CD4-positive, alpha-beta T cell treated with Interleukin-10 for 1 hour (primary cell): ENCODE results near the gene TGFB2.

Experiments
- DNase-seq: peaks from one replicate; pipeline ENCODE4 v3.0.0-alpha.2; 2020

Gene TGFB2

DNA sequence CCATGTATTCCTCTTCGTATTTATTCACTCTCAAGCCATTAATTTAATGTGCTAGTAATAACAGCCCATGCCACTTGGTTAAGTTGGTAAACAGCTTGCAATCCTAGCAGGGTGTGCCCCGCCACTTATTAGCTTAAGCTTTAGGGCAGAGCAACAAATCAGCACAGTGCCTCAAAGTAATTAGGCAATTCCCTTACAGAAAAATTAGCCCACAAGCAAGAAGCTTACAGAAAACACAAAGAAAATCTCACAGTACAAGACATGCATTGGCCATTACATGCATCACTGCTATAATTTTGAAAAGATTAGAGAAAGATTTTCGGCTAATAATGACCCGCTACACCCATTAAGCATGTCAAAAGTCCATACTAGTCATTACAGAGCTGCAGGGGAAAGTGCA lies 47.6 kb downstream of the TGFB2 start:
- DNase-seq, result no peak

DNA sequence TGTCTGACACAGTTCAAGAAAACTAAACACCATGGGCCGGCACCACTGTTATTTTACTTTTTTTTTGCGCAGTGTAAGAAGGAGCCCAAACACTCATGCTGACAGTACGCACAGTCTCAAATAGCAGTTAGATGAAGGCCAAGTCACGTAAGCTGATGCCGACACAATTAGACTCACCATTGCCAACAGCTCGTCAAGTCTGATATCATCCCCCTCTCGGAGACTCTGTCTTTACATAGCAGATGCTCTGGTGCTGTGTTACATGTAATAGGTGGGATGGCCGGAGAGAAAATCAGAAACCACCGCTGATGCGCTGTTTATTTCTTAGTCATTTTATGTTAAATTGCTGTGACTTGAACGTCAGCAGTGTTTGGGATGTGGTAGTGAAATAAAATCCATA lies 49.3 kb downstream of the TGFB2 start:
- DNase-seq, result no peak

DNA sequence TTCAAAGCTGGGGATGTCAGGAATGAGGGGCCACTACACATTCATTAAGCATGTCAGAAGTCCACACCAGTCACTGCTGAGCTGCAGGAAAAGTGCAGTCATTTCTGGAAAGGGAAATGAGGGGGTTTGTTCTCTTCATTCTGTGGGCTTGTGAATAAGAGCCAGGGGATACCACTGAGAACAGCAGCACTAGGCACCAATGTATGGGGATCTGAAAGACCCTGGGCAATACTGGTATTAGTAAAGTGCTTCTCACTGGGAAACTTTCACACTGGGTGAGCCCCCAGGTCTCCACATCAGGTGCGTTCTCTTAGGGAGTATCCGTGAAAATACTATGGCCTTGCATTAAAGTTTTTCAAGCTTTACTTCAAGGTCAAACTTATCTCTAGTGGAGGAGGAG lies 49.9 kb downstream of the TGFB2 start:
- DNase-seq, result no peak

DNA sequence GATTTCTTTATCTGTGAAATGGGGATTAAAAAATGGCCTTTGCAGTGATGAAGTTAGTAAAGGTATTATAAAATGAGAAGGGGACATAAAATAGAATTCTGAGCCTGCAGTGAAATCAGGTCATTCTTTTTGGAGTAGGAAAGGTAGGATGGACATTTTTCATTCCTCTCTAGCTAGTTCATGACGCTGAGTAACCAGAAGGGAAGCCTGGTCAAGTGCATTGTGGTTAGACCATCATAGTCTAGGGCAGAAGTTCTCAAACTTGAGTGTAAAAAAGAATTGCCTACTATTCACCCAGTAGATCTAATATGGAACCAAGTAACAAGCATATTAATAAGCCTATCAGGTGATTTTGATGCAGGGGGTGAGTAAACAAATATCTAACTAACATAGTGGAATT lies 50.8 kb downstream of the TGFB2 start:
- DNase-seq, result no peak

DNA sequence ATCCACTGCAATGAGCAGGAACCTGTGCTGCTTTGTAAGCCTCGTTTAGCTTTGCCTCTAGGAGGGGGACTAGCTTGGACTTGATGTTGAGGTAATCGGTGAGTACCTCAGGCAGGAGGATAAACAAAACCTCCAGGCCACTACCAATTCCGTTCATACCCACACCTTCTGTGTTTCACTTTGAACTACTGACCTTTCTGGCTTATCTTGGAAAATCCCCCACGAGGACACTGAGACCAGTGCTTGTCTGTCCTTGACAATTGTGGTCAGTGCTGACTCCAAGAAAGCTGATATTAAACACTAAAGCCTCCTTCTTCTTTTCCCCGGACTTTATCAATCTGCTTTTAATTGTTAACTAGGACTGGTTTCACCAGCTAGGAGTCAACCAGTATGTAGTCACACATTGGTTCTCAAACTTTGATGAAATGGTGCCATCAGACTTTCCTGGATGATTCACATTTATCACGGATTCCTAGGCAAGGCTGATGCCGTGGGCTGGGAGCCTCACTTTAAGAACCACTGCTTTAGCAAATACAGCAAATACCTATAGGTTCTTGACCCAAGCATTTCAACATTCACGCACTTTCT lies 52.7 kb downstream of the TGFB2 start:
- DNase-seq, result no peak

DNA sequence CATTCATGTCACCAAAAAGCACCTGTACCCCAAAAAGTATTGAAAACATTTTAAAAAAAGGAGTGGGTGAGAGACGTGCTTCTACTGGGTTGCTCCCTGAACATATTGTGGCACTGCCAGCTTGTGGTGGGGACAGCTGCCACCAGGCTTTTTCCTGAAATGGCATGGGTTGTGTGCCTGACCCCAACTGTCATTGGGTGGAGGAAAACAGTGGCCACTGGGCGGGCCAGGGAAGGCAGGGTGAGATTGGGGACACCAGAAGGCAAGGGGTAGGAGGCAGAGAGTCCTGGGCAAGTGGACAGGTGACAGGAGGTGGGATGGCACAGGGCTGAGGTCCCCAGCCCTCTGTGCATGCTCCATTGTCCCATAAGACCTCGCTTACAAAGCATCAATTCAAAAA lies 55.5 kb downstream of the TGFB2 start:
- DNase-seq, result no peak

DNA sequence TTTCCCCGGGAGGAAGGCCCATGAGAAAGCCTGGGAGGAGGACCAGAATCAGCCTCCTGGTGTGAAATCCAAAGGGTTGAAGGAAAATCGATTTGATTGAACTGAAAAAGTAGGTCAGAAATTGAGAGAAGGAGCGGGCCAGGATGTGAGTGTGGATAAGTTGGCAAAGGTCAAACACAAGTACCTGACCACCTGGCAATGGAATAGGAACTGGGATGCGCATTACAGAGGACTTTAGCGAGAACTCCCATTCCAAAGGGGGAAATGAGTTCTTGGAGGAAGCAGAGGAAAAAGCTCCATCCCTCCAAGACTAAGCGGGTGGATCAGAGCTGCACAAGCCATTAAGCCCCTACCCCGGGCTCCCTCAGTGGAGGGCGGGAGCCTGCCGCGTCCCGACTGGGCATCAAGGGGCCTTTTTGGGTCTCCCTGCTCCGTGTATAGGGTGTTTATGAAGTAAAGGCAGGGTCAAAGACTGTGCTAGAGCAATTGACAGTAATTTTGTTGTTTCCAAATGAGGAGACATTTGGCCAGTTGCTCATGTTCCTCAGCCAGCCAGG lies 56.4 kb downstream of the TGFB2 start:
- no peak for DNase-seq

DNA sequence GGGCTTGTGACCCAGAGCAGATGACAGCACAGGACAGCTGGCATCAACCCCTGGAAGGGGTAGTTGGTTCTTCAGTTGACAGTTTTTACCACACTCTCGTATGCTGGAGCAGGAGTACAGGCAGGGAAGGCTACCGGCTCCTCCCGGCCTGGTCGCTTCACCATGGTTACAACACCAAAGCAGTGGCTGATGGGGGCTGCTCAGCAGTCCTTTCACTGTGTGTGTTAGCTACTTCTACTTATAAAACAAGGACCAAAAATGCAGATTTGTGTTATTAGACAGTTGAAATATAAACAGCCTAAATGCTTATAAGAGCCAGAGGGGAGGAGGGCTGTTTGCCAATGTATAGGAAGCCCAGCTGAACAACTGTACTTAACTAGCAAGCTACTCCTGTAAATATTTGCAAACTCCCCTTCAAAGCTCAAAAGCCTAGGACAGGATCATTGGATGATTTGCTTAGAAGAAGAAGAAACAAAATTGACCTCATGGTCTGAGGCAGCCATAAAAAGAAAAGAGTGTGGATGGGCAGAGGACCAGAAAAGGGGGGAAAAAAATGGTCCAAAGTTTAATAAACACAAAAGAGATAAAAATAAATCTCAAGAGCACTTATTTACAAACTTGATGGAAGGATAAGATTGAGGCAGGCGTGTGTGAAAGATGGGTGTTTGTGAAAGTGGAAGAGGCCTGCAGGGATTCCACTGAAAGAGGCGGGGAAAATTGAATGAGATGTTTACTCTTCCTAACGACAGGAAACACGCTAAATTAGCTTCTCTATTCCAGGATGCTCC lies 57.1 kb downstream of the TGFB2 start:
- no peak for DNase-seq

DNA sequence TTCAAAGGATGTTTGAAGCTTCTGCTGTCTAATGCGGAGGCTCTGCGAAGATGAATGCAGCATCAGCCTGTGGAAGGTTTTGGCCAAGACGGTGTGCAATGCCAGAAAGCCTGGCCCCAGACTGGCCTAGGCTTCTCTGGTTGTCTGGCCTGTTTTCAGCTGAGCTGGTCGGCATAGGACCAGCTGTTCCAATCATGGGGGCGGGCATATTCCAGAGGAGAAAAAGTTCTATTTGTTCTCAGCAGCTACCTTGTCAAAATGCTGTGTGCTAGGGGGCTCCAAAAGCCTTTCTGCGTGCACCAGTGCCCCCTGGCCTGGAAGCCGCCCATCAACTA lies 57.6 kb downstream of the TGFB2 start:
- no peak for DNase-seq

DNA sequence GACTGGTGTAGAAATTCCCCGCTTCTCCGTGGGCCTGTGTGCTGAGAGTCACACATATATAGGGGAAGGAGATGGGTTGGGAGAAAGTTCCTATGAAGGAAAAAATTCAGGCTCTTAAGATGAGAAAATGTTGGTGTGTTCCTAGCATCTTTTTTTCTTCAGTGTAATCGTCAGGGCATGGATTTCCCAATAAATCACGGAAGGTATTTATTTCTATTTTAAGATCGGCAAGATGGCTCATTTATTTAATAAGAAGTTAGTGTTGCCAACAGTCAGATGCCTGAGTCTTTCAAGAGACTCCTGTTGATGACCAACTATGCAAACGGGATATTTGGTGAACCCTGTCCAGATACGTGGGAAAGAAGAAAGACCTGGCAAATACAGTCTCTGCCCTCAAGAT lies 58.2 kb downstream of the TGFB2 start:
- no peak for DNase-seq

DNA sequence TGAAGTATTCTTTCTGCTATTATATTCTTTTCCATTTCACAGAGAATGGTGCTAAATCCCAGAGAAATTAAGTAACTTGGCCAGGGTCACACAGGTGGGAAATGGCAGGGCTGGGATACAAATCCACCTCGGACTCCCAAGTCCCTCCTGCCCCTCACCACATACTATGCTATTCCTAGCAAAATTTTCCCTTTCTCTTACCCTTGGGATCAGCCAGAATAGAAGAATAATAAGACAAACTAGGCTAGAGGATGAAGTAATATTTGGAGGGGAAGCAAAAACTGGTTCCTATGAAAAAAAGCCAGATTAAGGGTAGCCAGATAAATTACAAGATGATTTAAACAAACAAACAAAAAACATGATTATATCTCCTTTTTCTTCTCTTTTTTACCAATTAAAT lies 62.5 kb downstream of the TGFB2 start:
- no peak for DNase-seq

DNA sequence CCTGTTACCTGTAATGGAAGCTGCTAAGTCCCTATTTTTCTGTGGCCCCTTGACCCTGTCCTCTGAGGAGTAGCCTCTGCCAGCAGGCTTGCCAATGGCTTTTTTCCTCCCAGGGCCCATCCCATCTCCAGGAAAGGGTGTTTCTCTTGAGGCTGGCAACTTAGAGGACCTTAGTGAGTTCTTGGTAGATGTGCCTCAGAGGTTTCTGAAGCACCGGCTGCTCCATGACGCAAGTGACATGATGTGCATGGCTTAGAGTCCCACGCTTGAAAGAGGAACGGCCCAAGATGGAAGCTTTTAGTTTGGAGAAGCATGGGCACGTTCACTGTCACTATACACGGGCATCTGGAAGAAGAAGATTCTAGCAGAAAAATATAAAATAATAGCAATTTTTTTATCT lies 63.0 kb downstream of the TGFB2 start:
- DNase-seq, result no peak

DNA sequence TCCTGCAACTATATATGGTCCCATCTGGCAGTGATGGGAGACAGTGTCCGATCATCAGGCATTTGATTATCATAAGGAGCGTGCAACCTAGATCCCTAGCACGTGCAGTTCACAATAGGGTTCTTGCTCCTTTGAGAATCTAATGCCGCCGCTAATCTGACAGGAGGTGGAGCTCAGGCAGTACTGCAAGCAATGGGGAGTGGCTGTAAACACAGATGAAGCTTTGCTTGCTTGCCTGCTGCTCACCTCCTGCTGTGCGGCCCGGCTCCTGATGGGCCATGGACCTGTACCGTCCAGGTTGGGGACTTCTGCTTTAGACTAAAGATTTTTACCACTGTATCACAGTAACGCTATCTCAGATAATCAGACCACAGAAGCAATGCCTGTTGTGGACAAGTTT lies 63.8 kb downstream of the TGFB2 start:
- DNase-seq, result no peak

DNA sequence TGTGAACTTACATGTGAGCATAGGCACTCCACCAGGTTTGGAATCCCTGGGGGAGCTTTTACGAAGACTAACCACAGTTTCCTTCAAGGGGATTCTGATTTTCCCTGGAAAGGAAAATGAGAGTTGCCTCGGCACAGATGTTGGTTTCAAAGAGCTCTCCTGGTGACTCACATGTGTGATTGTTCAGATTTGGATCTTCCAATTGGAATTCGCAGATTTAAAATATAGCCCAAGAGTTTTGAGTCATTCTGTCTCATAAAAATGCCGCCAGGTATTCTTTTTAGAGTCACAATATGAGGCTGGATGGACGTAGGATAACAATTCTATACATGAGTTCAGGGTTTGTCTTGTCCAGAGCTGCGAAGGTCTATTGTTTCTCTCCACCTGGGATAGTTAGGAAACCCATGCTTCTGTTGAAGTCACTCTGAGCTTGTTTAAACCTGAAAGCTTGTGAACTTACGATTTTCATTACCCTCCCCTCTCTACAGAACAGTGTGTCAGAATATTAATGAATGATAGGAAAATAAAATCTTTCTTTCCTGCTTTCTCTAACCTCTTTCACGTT lies 64.9 kb downstream of the TGFB2 start:
- DNase-seq, result no peak

DNA sequence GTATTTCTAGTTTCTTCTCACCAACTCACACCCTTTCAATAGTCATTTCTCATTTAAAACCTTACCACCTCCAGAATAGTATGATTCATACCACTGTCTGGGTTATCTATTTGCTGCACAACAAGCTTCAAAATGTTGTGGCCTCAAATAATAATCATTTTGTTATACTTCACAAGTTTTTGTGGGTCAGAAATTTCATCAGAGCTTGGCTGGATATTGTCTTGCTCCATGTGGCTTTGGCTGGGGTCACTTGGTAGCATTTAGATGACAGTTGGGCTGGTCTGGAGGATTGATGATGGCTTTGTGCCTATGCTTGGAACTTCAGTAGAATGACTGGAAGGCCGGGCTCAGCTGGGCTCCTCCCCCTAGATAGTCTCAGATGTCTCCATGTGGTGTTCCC lies 66.0 kb downstream of the TGFB2 start:
- DNase-seq, result no peak

DNA sequence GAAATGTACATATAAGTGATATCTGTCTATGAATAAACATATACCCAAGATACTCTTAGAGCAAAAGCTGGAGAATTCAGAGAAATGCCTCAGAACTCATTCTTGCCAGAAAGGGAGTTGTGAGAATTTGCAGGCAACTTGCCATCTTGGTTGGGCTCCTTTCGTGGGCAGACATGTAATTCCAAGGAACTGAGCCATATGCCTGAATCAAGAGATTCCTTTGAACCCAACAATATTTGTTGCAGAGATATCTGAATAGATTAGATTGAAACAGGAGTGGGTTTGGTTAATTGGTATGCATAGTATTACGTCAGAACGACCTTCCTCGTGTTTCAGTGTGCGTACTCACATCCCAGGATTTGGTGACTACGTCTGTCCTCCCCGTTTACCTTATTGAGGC lies 67.0 kb downstream of the TGFB2 start:
- no peak for DNase-seq

DNA sequence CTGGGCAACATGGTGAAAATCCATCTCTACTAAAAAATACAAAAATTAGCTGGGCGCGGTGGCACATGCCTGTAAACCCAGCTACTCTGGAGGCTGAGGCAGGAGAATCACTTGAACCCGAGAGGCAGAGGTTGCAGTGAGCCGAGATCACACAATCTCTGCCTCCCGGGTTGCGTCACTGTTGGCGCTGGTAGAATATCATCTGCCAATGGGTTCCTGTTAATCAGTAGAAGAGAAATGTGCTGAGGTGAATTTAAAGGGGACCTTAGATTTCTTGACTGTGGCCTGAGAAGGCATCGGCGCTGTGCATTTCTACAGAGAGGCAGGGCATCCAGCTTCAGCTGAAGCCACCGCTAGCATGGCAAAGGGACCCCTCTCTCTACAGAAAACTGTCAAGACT lies 68.0 kb downstream of the TGFB2 start:
- DNase-seq, result no peak

DNA sequence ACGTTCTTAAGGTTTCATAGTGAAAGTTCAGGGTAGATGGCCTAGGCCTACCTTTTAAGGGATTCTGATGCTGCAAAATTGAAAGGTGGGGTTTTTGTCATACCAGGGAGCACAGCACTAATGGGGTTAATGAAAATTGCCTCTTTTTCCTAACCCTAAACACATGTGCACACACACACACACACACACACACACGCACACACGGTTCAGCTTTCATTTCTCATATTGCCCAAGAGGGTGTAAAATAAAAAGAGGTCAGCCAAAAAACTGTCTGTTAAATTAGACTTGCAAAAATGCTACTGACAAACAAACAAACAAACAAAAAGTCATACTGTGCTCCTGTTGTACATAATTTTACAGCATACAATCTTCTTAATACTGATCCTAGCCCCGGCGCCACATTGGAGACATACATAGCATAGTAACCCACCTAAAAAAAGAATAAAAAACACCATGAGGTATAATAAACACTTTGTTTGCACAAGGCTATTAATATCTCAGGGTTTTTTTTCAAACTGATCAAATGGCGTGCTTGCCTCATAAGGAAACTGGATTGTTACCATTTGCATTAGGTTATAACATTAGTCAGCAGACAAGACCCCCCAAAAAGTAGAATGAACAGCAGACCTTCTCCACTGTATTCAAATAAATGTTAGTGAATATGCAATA lies 69.1 kb downstream of the TGFB2 start:
- DNase-seq, result no peak

DNA sequence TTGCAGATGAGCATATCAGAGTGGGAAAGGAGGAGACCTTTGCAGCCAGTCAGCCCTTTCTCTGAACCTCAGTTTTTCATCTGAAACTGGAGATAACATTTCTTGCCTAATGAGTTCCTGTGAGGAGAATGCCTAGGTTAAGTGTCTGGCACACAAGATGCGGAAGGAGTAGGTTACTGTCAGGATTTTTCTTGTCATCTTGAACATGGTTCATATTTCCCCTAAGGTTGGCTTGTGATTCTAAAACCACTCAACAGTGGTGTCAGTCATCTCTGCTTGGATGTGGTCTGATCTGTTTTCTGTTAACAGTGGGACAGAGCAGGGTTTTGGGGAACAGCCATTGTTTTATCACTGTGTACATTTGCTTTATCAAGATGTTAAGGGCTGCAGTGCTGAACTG lies 70.6 kb downstream of the TGFB2 start:
- no peak for DNase-seq

DNA sequence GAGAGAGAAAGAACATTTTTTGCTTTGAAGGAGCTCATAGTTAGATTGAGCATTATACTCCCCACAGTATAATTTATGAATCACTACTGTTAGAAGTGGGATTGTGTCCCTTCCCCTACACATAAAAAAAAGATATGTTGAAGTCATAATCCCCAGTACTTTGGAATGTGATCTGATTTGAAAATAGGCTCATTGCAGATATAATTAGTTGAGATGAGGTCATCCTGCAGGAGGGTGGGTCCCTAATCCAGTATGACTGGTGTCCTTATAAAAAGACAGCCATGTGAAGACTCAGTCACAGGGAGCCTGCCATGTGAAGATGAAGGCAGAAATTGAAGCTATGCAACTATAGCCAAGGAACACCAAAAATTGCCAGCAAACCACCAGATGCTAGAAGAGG lies 76.4 kb downstream of the TGFB2 start:
- no peak for DNase-seq

DNA sequence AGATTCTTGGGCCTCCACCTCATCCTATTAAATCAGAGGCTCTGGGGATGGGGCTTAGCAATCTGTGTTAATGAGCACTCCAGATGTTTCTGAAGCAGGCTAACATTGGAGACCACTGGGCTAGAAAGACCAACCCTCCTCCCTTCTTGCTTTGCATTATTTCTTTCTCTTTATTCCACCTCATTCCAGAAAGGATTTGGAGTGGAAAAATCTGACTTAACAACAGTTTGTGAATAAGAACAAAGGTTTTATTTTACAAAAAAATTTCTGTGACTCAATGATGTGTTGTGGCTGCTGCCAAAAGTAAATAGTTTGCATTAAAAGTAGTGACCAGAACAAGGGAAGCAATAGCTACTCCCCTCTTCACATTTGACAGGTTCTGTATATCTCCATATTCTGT lies 79.4 kb downstream of the TGFB2 start:
- no peak for DNase-seq

DNA sequence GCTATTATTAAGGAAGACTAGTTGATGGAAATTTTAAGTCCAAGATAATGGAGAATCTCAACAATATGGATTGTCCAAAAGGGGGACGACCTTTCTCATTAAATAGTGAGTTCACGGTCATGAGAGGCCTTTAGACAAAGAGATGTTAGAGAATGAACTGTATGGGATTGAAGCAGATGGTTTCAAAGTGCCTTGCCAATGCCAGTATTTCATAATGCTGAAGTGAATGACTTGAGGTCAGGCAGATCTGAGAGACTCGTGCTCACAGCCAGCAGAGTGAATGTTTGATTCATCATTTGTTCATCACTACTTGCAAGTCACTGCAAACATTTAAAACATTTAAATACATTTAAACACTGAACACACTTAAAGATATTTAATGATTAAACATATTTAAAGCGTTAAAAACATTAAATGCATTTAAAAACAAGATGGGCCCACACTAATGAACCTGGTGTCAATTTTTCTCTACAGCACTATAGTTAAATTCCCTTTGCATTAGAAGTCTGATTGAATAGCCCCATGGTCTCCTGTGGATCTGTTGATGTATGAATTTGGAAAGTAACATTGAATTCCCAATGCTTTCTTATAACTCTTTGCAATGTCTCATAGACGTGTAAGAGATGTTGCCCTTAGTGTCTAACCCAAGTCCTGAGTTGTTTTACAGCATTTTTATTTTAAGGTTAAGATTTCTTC lies 80.7 kb downstream of the TGFB2 start:
- DNase-seq, result no peak

DNA sequence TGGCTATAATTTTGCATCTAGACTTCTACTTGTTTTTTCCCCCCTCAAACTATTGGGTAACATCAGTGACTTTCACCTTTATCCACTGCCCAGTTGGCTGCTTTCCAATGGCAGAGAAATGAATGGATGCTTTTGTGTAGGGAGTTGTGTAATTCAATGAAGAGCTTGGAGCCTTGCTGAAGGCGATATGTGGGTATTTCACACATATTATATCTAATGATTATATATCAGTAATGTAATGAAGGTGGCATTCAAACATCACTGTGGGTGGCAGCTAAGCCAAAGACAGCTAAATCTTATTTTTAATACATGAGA lies 81.2 kb downstream of the TGFB2 start:
- no peak for DNase-seq

DNA sequence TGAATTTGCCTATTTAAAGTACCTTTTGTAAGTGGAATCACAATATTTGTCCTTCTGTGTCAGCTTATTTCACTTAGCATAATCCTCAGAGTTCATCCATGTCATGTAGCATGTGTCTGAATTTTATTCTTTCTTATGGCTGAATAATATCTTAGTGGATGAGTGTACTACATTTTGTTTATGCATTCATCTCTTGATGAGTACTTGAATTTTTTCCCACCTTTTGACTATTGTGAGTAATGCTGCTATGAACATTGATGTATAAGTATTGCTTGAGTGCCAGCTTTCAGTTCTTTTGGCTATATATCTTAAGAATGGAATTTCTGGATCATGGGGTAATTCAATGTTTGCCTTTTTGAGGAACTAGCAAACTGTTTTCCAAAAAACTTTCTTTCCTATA lies 84.2 kb downstream of the TGFB2 start:
- no peak for DNase-seq
